WTC11 (cell line): ENCODE data around the gene PRKCQ. TPM values are rescaled to one million over a fixed set of nuclear protein-coding genes. Genes with fewer than 3 reads are reported as not detected.

Source experiments
- ATAC-seq: fragments of 200-7000 bp; cut with Tn5 transposase; 2 replicates; pipeline ENCODE4 v1.10.0; 2021; ENCODE audit warnings: mild to moderate bottlenecking, moderate library complexity
- CTCF ChIA-PET: fragments of 300-600 bp; sonication (Branson Sonifier 250); formaldehyde crosslinking; loops from one replicate; lab custom pipeline; 2021; ENCODE audit warnings: antibody characterized with exemption; lab: Charles Lee
- POLR2A ChIA-PET: fragments of 350-600 bp; sonication (Branson Sonifier 250); formaldehyde crosslinking; loops from one replicate; lab custom pipeline; 2021; ENCODE audit warnings: antibody characterized with exemption; lab: Charles Lee
- DNase-seq: peaks from one replicate; pipeline ENCODE4 v3.0.0; 2021; ENCODE audit warnings: low spot score
- H3K27ac Mint-ChIP-seq: 2 replicates; pipeline ENCODE4 v1.8.0; 2021; ENCODE audit warnings: mixed read lengths
- H3K27me3 Mint-ChIP-seq: 2 replicates; pipeline ENCODE4 v1.8.0; 2021; ENCODE audit warnings: low read depth, mild to moderate bottlenecking, moderate library complexity, mixed read lengths
- H3K36me3 Mint-ChIP-seq: 2 replicates; pipeline ENCODE4 v1.8.0; 2021; ENCODE audit warnings: mixed read lengths
- H3K4me1 Mint-ChIP-seq: 2 replicates; pipeline ENCODE4 v1.8.0; 2022; ENCODE audit warnings: mixed read lengths
- H3K4me3 Mint-ChIP-seq: 2 replicates; pipeline ENCODE4 v1.8.0; 2021; ENCODE audit warnings: mild to moderate bottlenecking, moderate library complexity, mixed read lengths
- H3K9me3 Mint-ChIP-seq: 2 replicates; pipeline ENCODE4 v1.8.0; 2021; ENCODE audit warnings: mixed read lengths
- CDX4 ChIP-seq: fragments of 250-450 bp; sonication (Bioruptor Pico); IDR thresholded peaks from 2 replicates; pipeline ENCODE4 v1.9.0; 2021; ENCODE audit warnings: moderate library complexity, mild to moderate bottlenecking, inconsistent platforms, borderline replicate concordance
- E2F5 ChIP-seq: sonication (generic); formaldehyde crosslinking; IDR thresholded peaks from 2 replicates; pipeline ENCODE4 v1.8.1; 2022; ENCODE audit warnings: mild to moderate bottlenecking, moderate library complexity, missing genetic modification reagents
- ELF4 ChIP-seq: sonication (generic); formaldehyde crosslinking; IDR thresholded peaks from 2 replicates; pipeline ENCODE4 v1.8.1; 2022; ENCODE audit warnings: low read depth, mild to moderate bottlenecking, moderate library complexity, missing genetic modification reagents
- ESRRA ChIP-seq: sonication (generic); formaldehyde crosslinking; IDR thresholded peaks from 2 replicates; pipeline ENCODE4 v1.8.1; 2022; ENCODE audit warnings: mild to moderate bottlenecking, missing genetic modification reagents, borderline replicate concordance
- FOXK1 ChIP-seq: sonication (generic); formaldehyde crosslinking; IDR thresholded peaks from 2 replicates; pipeline ENCODE4 v1.8.0; 2022; ENCODE audit warnings: mild to moderate bottlenecking, moderate library complexity, missing genetic modification reagents
- GABPB1 ChIP-seq: sonication (generic); formaldehyde crosslinking; IDR thresholded peaks from 2 replicates; pipeline ENCODE4 v1.8.1; 2023; ENCODE audit warnings: mild to moderate bottlenecking, missing genetic modification reagents
- GTF2I ChIP-seq: fragments of 250-450 bp; sonication (Bioruptor Pico); conservative IDR thresholded peaks from 2 replicates; pipeline ENCODE4 v1.4.0; 2021; ENCODE audit warnings: mild to moderate bottlenecking
- MXD4 ChIP-seq: fragments of 250-450 bp; sonication (Bioruptor Pico); IDR thresholded peaks from 2 replicates; pipeline ENCODE4 v1.8.0; 2021; ENCODE audit warnings: mild to moderate bottlenecking, moderate library complexity, borderline replicate concordance
- NFE2L1 ChIP-seq: sonication (generic); formaldehyde crosslinking; IDR thresholded peaks from 2 replicates; pipeline ENCODE4 v1.8.1; 2023; ENCODE audit warnings: missing genetic modification reagents
- NR1H2 ChIP-seq: sonication (generic); formaldehyde crosslinking; IDR thresholded peaks from 2 replicates; pipeline ENCODE4 v1.9.0; 2021; ENCODE audit warnings: mild to moderate bottlenecking, moderate library complexity, missing genetic modification reagents
- SMAD4 ChIP-seq: sonication (generic); formaldehyde crosslinking; IDR thresholded peaks from 2 replicates; pipeline ENCODE4 v1.8.0; 2022; ENCODE audit warnings: mild to moderate bottlenecking, missing genetic modification reagents
- SP1 ChIP-seq: sonication (generic); formaldehyde crosslinking; conservative IDR thresholded peaks from 2 replicates; pipeline ENCODE4 v1.8.1; 2022; ENCODE audit warnings: missing genetic modification reagents
- USF2 ChIP-seq: sonication (generic); formaldehyde crosslinking; IDR thresholded peaks from 2 replicates; pipeline ENCODE4 v1.8.1; 2023; ENCODE audit warnings: mild to moderate bottlenecking, missing genetic modification reagents, moderate library complexity
- ZNF138 ChIP-seq: sonication (generic); formaldehyde crosslinking; conservative IDR thresholded peaks from 2 replicates; pipeline ENCODE4 v1.8.1; 2022; ENCODE audit warnings: mild to moderate bottlenecking, moderate library complexity, missing genetic modification reagents
- ZNF263 ChIP-seq: sonication (generic); formaldehyde crosslinking; IDR thresholded peaks from 2 replicates; pipeline ENCODE4 v1.8.1; 2022; ENCODE audit warnings: low read depth, mild to moderate bottlenecking, moderate library complexity, missing genetic modification reagents
- ZNF425 ChIP-seq: fragments of 250-450 bp; sonication (Bioruptor Pico); conservative IDR thresholded peaks from 2 replicates; pipeline ENCODE4 v1.9.0; 2021; ENCODE audit warnings: mild to moderate bottlenecking
- total RNA-seq: library from RNA; stranded (reverse); gene quantifications from 3 replicates; pipeline ENCODE4 v1.2.3, GENCODE V29; 2021
- TF ChIP-seq, protein P1 (sequence below): sonication (generic); formaldehyde crosslinking; IDR thresholded peaks from 2 replicates; pipeline ENCODE4 v1.8.1; 2023; ENCODE audit warnings: mild to moderate bottlenecking, missing genetic modification reagents
- TF ChIP-seq, protein P2 (sequence below): sonication (generic); formaldehyde crosslinking; IDR thresholded peaks from 2 replicates; pipeline ENCODE4 v1.8.0; 2023; ENCODE audit warnings: missing genetic modification reagents
- TF ChIP-seq, protein P3 (sequence below): fragments of 200-600 bp; IDR thresholded peaks from 2 replicates; pipeline ENCODE4 v1.8.0; 2022; ENCODE audit warnings: antibody characterized with exemption

PRKCQ gene
- total RNA-seq, 1 experiment from 2014 or later, result 8.7 TPM

- no peak for DNase-seq
Measured at GRCh38 chr10:6405713-6406112, 174.4 kb downstream of the PRKCQ start.

GRCh38 chr10:6404127-6405072, 175.7 kb downstream of the PRKCQ start:
- Mint-ChIP-seq H3K27ac (no peak overlapping the region), H3K4me3 (no peak overlapping the region), H3K36me3 (no peaks in the 10 kb centered on the region), H3K4me1 (peaks cover 25% of the 10 kb centered on the region), H3K27me3 (peaks cover 3% of the 10 kb centered on the region; the same call in 1 of the 2 replicates), H3K9me3 (no peaks in the 10 kb centered on the region)
- ATAC-seq (no peak), DNase-seq (no peak)
- ChIA-PET POLR2A (no interaction called here), CTCF (interaction anchor here (1.9 kb wide), 1 partner anchor 318 kb away, joined by 11 read pairs; no protein-coding TSS in a partner anchor)
- no peak for TF ChIP-seq NFE2L1 (CRISPR knock-in tag)
- TF ChIP-seq, protein P1, sequence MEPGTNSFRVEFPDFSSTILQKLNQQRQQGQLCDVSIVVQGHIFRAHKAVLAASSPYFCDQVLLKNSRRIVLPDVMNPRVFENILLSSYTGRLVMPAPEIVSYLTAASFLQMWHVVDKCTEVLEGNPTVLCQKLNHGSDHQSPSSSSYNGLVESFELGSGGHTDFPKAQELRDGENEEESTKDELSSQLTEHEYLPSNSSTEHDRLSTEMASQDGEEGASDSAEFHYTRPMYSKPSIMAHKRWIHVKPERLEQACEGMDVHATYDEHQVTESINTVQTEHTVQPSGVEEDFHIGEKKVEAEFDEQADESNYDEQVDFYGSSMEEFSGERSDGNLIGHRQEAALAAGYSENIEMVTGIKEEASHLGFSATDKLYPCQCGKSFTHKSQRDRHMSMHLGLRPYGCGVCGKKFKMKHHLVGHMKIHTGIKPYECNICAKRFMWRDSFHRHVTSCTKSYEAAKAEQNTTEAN (CRISPR knock-in tag), result no peak
- TF ChIP-seq ZNF263 (CRISPR knock-in tag), result no peak
- TF ChIP-seq SP1, result no peak
- TF ChIP-seq ESRRA (CRISPR knock-in tag), result no peak
- no peak for TF ChIP-seq SMAD4
- TF ChIP-seq GABPB1, result no peak
- no peak for TF ChIP-seq FOXK1 (CRISPR knock-in tag)
- TF ChIP-seq USF2 (CRISPR knock-in tag), result no peak
- TF ChIP-seq, protein P2, sequence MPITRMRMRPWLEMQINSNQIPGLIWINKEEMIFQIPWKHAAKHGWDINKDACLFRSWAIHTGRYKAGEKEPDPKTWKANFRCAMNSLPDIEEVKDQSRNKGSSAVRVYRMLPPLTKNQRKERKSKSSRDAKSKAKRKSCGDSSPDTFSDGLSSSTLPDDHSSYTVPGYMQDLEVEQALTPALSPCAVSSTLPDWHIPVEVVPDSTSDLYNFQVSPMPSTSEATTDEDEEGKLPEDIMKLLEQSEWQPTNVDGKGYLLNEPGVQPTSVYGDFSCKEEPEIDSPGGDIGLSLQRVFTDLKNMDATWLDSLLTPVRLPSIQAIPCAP (CRISPR knock-in tag), result no peak
- TF ChIP-seq, protein P3, sequence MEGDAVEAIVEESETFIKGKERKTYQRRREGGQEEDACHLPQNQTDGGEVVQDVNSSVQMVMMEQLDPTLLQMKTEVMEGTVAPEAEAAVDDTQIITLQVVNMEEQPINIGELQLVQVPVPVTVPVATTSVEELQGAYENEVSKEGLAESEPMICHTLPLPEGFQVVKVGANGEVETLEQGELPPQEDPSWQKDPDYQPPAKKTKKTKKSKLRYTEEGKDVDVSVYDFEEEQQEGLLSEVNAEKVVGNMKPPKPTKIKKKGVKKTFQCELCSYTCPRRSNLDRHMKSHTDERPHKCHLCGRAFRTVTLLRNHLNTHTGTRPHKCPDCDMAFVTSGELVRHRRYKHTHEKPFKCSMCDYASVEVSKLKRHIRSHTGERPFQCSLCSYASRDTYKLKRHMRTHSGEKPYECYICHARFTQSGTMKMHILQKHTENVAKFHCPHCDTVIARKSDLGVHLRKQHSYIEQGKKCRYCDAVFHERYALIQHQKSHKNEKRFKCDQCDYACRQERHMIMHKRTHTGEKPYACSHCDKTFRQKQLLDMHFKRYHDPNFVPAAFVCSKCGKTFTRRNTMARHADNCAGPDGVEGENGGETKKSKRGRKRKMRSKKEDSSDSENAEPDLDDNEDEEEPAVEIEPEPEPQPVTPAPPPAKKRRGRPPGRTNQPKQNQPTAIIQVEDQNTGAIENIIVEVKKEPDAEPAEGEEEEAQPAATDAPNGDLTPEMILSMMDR, result no peak
- no peak for TF ChIP-seq ELF4 (CRISPR knock-in tag)
- TF ChIP-seq GTF2I, result no peak

More at GRCh38 chr10:6405713-6406112, 174.4 kb downstream of the PRKCQ start:
- CTCF ChIA-PET, result interaction anchor here (0.6 to 2.1 kb wide), 15 partner anchors 11 to 517 kb away, joined by 3 to 14 read pairs (median 4); partner anchors contain the start of genes ANKRD16, FBH1 and PFKFB3
- POLR2A ChIA-PET, result no interaction called here
- no peak overlapping the region for H3K4me3 Mint-ChIP-seq
- no peak for ATAC-seq
- H3K27me3 Mint-ChIP-seq, result peaks cover 3% of the 10 kb centered on the region; the same call in 1 of the 2 replicates
- TF ChIP-seq USF2 (CRISPR knock-in tag), result no peak
- no peak for TF ChIP-seq NR1H2 (CRISPR knock-in tag)
- TF ChIP-seq E2F5 (CRISPR knock-in tag), result no peak
- TF ChIP-seq ZNF425 (CRISPR knock-in tag), result no peak
- no peak for TF ChIP-seq CDX4 (CRISPR knock-in tag)
- no peak for TF ChIP-seq ZNF138 (CRISPR knock-in tag)
- no peak for TF ChIP-seq MXD4
- no peak overlapping the region for H3K27ac Mint-ChIP-seq
- H3K36me3 Mint-ChIP-seq, result no peaks in the 10 kb centered on the region
- no peaks in the 10 kb centered on the region for H3K9me3 Mint-ChIP-seq
- H3K4me1 Mint-ChIP-seq, result peaks cover 24% of the 10 kb centered on the region
